ENCODE measurements around the gene CAMK4. TPM values are rescaled to one million over a fixed set of nuclear protein-coding genes. Genes with fewer than 3 reads are reported as not detected.

Gene CAMK4
- total RNA-seq, 1 experiment from 2014 or later = 10.6 TPM

DNA sequence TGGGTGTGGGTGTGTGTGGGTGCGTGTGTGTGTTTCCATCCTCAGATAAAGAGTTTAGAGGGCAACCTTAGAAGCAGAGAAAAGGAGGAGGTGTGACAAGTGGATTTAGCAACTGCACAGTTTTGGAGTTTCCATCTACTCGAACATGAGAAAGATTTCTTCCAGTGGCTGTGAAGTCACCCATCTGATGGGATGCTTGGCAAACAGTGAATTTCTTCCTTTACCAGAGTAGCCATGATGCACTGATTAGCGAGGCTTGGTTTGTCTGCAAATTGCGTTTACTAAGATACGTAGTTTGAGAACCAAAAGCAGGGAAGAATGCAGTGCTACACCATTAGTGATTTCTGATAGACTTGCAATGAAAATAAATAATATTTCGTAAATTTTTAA, 288.9 kb downstream of the CAMK4 start:
- Mint-ChIP-seq H3K9me3 (no peaks in the 10 kb centered on the region), H3K27ac (peak overlapping the region; percentile 100), H3K4me1 (peaks cover 47% of the 10 kb centered on the region), H3K27me3 (ENCODE audit: low read depth) (no peaks in the 10 kb centered on the region), H3K36me3 (no peaks in the 10 kb centered on the region), H3K4me3 (peak overlapping the region; percentile 95)
- CTCF ChIA-PET = interaction anchor here (1.3 to 3.5 kb wide), 3 partner anchors 12 to 52 kb away, joined by 3 to 21 read pairs (median 4); no protein-coding TSS in a partner anchor
- no peak for DNase-seq (ENCODE audit: low spot score)
- ATAC-seq = no peak
- no peak for TF ChIP-seq IRF1 (CRISPR knock-in tag; IDR thresholded peaks at IDR 0.05)
- no peak for TF ChIP-seq ZNF671 (CRISPR knock-in tag; IDR thresholded peaks at IDR 0.05)
- TF ChIP-seq TEAD1 (CRISPR knock-in tag; IDR thresholded peaks at IDR 0.05) = no peak
- TF ChIP-seq ZNF317 (CRISPR knock-in tag; IDR thresholded peaks at IDR 0.05; ENCODE audit: borderline replicate concordance, low read depth) = no peak
- TF ChIP-seq ATF1 (CRISPR knock-in tag; IDR thresholded peaks at IDR 0.05) = no peak
- TF ChIP-seq CREB1 (CRISPR knock-in tag; IDR thresholded peaks at IDR 0.05) = no peak
- no peak for TF ChIP-seq RELA (CRISPR knock-in tag; IDR thresholded peaks at IDR 0.05; ENCODE audit: borderline replicate concordance)
- TF ChIP-seq NFYB (CRISPR knock-in tag; conservative IDR thresholded peaks at IDR 0.05; ENCODE audit: low read depth) = no peak
- no peak for TF ChIP-seq ZSCAN18 (CRISPR knock-in tag; IDR thresholded peaks at IDR 0.05)
- no peak for TF ChIP-seq ATF6 (CRISPR knock-in tag; IDR thresholded peaks at IDR 0.05)
- TF ChIP-seq AR (CRISPR knock-in tag; IDR thresholded peaks at IDR 0.05) = no peak
- TF ChIP-seq MYBL2 (CRISPR knock-in tag; IDR thresholded peaks at IDR 0.05) = no peak
- no peak for TF ChIP-seq TP53 (CRISPR knock-in tag; IDR thresholded peaks at IDR 0.05)
- TF ChIP-seq ZBTB43 (CRISPR knock-in tag; IDR thresholded peaks at IDR 0.05) = no peak
- TF ChIP-seq CREM (CRISPR knock-in tag; IDR thresholded peaks at IDR 0.05) = no peak
- no peak for TF ChIP-seq ZNF281 (CRISPR knock-in tag; IDR thresholded peaks at IDR 0.05)
- TF ChIP-seq ATF3 (CRISPR knock-in tag; conservative IDR thresholded peaks at IDR 0.05) = no peak
- TF ChIP-seq GRHL2 (CRISPR knock-in tag; IDR thresholded peaks at IDR 0.05; ENCODE audit: insufficient replicate concordance, severe bottlenecking) = no peak
- no peak for TF ChIP-seq GABPB1 (CRISPR knock-in tag; IDR thresholded peaks at IDR 0.05)
- POLR2A ChIA-PET = no interaction called here
